ENCODE measurements around the gene NFATC1.

Gene NFATC1

DNA sequence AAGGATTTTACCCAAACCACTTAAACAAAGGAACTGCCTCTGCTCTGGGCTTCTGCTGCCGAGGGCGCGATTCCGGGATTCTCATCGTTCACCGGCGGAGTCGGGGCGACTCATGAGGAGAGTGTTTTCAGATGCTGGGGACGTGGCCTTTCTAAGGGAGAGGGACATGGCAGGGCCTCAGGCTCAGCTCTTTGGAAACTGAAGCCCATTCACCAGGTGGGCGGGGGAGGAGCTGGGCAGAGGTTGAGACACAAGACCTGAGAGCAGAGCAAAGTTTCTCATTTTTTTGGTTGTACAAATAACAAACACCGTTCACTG is 29.8 kb downstream of the NFATC1 start:
- Histone ChIP-seq H3K9me3 (ENCODE audit: control insufficient read depth, insufficient read depth, low read length) (no peaks in the 10 kb centered on the region), H4K20me1 (ENCODE audit: control insufficient read depth, insufficient read depth, low read depth, low read length) (peaks cover 2% of the 10 kb centered on the region; the same call in 1 of the 2 replicates), H3K36me3 (ENCODE audit: control insufficient read depth, low read length) (peaks cover 15% of the 10 kb centered on the region), H3K4me3 (ENCODE audit: low read length) (no peak overlapping the region), H3K4me2 (ENCODE audit: low read length) (no peak overlapping the region), H3K9me2 (replicated peaks; ENCODE audit: control insufficient read depth, low read length) (no peaks in the 10 kb centered on the region), H3K27me3 (ENCODE audit: control insufficient read depth, low read length) (no peaks in the 10 kb centered on the region), H3K4me1 (ENCODE audit: control insufficient read depth, low read length) (no peaks in the 10 kb centered on the region), H3K79me2 (ENCODE audit: control insufficient read depth, low read length) (peaks cover 47% of the 10 kb centered on the region), H3F3A (ENCODE audit: control insufficient read depth, insufficient read depth) (no peaks in the 10 kb centered on the region), H3K27ac (ENCODE audit: low read depth, low read length) (no peak overlapping the region)
- no peak for TF ChIP-seq EZH2phosphoT487 (IDR thresholded peaks at IDR 0.05; ENCODE audit: borderline replicate concordance, low read length)
- TF ChIP-seq, protein P1, sequence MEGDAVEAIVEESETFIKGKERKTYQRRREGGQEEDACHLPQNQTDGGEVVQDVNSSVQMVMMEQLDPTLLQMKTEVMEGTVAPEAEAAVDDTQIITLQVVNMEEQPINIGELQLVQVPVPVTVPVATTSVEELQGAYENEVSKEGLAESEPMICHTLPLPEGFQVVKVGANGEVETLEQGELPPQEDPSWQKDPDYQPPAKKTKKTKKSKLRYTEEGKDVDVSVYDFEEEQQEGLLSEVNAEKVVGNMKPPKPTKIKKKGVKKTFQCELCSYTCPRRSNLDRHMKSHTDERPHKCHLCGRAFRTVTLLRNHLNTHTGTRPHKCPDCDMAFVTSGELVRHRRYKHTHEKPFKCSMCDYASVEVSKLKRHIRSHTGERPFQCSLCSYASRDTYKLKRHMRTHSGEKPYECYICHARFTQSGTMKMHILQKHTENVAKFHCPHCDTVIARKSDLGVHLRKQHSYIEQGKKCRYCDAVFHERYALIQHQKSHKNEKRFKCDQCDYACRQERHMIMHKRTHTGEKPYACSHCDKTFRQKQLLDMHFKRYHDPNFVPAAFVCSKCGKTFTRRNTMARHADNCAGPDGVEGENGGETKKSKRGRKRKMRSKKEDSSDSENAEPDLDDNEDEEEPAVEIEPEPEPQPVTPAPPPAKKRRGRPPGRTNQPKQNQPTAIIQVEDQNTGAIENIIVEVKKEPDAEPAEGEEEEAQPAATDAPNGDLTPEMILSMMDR (IDR thresholded peaks at IDR 0.05; ENCODE audit: low read depth, low read length, poor library complexity, severe bottlenecking): no peak

DNA sequence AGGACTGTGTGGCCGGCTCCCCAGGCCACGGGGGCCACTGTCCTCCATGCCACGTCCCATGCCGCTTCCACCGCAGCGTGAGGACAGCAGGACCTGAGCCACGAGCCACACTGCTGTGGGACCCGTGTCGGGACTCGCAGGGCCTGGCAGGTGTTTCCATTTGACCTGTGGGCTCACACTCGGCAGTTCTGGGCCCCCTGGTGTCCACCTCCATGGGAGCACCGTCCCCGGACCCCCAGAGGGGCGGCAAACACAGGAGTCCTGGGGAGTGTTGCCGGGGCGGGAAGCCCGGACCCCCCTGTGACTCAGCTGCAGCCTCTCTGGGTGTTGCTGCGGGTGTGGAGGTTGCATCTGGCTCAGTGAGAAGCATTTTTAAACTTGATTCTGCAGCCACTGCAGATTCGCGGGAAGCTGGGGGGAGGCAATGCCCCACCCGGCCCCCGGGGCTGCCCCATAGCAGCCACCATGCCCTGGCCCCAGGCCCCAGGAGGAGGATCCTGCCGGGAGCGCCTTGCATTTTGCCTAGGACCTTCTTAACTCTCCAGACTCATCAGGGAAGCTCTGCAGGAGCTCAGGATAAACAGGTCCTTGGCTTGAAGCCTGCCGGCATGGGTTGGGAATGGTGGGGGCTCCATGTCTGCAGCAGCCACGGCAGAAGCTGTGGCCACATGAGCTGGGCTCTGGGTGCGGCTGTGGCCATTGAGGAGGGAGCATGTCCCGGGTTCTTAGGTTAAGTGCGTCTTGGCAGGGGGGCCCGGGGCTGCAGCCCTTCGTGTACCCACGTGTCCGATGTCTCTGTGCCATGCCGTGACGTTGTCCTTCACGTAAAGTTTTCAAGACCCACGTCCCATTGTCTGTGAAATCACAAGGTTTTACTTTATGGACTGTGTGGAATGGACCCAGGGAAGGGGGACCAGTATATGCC is 30.9 kb downstream of the NFATC1 start:
- Histone ChIP-seq H3K4me2 (ENCODE audit: low read length) (no peak overlapping the region), H3K4me3 (ENCODE audit: low read length) (no peak overlapping the region), H3K36me3 (ENCODE audit: control insufficient read depth, low read length) (peaks cover 9% of the 10 kb centered on the region), H3K9me3 (ENCODE audit: control insufficient read depth, insufficient read depth, low read length) (no peaks in the 10 kb centered on the region), H3K79me2 (ENCODE audit: control insufficient read depth, low read length) (peaks cover 52% of the 10 kb centered on the region), H3K27ac (ENCODE audit: low read depth, low read length) (no peak overlapping the region), H3F3A (ENCODE audit: control insufficient read depth, insufficient read depth) (no peaks in the 10 kb centered on the region), H3K4me1 (ENCODE audit: control insufficient read depth, low read length) (no peaks in the 10 kb centered on the region), H4K20me1 (ENCODE audit: control insufficient read depth, insufficient read depth, low read depth, low read length) (peaks cover 2% of the 10 kb centered on the region; the same call in 1 of the 2 replicates), H3K9me2 (replicated peaks; ENCODE audit: control insufficient read depth, low read length) (no peaks in the 10 kb centered on the region), H3K27me3 (ENCODE audit: control insufficient read depth, low read length) (no peaks in the 10 kb centered on the region)
- no peak for TF ChIP-seq EZH2phosphoT487 (IDR thresholded peaks at IDR 0.05; ENCODE audit: borderline replicate concordance, low read length)
- TF ChIP-seq, protein P1 (IDR thresholded peaks at IDR 0.05; ENCODE audit: low read depth, low read length, poor library complexity, severe bottlenecking): no peak

DNA sequence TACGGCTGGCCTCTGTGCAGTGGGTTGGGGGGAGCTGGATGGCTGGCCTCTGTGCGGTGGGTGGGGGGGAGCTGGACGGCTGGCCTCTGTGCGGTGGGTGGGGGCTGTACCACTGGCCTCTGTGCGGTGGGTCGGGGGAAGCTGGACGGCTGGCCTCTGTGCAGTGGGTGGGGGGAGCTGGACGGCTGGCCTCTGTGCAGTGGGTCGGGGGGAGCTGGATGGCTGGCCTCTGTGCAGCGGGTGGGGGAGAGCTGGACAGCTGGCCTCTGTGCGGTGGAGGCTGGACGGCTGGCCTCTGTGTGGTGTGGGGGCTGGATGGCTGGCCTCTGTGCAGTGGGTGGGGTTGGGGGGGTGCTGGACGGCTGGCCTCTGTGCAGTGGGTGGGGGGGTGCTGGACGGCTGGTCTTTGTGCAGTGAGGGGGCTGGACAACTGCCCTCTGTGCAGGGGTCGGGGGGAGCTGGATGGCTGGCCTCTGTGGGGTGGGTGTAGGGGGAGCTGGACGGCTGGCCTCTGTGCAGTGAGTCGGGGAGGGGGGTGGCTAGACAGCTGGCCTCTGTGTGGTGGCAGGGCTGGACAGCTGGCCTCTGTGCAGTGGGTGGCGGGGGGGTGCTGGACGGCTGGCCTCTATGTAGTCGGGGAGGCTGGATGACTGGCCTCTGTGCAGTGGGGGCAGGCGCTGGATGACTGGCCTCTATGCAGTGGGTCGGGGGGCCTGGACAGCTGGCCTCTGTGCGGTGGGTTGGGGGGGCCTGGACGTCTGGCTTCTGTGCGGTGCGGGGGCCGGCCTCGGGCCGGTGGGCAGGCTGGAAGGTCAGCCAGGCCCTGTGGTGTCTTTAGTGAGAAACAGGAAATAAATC is 31.9 kb downstream of the NFATC1 start:
- H3K4me1 ChIP-seq (ENCODE audit: control insufficient read depth, low read length): no peaks in the 10 kb centered on the region
- TF ChIP-seq, protein P1 (IDR thresholded peaks at IDR 0.05; ENCODE audit: low read depth, low read length, poor library complexity, severe bottlenecking): no peak
- no peak for TF ChIP-seq EZH2phosphoT487 (IDR thresholded peaks at IDR 0.05; ENCODE audit: borderline replicate concordance, low read length)
- H3K27ac ChIP-seq (ENCODE audit: low read depth, low read length): no peak overlapping the region
- no peaks in the 10 kb centered on the region for H3K9me2 ChIP-seq (replicated peaks; ENCODE audit: control insufficient read depth, low read length)
- H4K20me1 ChIP-seq (ENCODE audit: control insufficient read depth, insufficient read depth, low read depth, low read length): peaks cover 2% of the 10 kb centered on the region; the same call in 1 of the 2 replicates
- no peak overlapping the region for H3K4me3 ChIP-seq (ENCODE audit: low read length)
- no peaks in the 10 kb centered on the region for H3K9me3 ChIP-seq (ENCODE audit: control insufficient read depth, insufficient read depth, low read length)
- H3K27me3 ChIP-seq (ENCODE audit: control insufficient read depth, low read length): no peaks in the 10 kb centered on the region
- H3K36me3 ChIP-seq (ENCODE audit: control insufficient read depth, low read length): peaks cover 4% of the 10 kb centered on the region; the same call in 1 of the 2 replicates
- no peaks in the 10 kb centered on the region for H3F3A ChIP-seq (ENCODE audit: control insufficient read depth, insufficient read depth)
- H3K4me2 ChIP-seq (ENCODE audit: low read length): no peak overlapping the region
- H3K79me2 ChIP-seq (ENCODE audit: control insufficient read depth, low read length): peaks cover 42% of the 10 kb centered on the region
